HG02981 (cell line): ENCODE measurements around the gene ZNF326.

ENCODE experiments used
- ATAC-seq: cut with Tn5 transposase; IDR thresholded peaks from one replicate; pipeline ENCODE4 v1.9.1; 2021; ENCODE audit warnings: mild to moderate bottlenecking, moderate library complexity; ENCODE audit not compliant: unreplicated experiment

The ZNF326 gene, protein sequence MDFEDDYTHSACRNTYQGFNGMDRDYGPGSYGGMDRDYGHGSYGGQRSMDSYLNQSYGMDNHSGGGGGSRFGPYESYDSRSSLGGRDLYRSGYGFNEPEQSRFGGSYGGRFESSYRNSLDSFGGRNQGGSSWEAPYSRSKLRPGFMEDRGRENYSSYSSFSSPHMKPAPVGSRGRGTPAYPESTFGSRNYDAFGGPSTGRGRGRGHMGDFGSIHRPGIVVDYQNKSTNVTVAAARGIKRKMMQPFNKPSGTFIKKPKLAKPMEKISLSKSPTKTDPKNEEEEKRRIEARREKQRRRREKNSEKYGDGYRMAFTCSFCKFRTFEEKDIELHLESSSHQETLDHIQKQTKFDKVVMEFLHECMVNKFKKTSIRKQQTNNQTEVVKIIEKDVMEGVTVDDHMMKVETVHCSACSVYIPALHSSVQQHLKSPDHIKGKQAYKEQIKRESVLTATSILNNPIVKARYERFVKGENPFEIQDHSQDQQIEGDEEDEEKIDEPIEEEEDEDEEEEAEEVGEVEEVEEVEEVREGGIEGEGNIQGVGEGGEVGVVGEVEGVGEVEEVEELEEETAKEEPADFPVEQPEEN

DNA sequence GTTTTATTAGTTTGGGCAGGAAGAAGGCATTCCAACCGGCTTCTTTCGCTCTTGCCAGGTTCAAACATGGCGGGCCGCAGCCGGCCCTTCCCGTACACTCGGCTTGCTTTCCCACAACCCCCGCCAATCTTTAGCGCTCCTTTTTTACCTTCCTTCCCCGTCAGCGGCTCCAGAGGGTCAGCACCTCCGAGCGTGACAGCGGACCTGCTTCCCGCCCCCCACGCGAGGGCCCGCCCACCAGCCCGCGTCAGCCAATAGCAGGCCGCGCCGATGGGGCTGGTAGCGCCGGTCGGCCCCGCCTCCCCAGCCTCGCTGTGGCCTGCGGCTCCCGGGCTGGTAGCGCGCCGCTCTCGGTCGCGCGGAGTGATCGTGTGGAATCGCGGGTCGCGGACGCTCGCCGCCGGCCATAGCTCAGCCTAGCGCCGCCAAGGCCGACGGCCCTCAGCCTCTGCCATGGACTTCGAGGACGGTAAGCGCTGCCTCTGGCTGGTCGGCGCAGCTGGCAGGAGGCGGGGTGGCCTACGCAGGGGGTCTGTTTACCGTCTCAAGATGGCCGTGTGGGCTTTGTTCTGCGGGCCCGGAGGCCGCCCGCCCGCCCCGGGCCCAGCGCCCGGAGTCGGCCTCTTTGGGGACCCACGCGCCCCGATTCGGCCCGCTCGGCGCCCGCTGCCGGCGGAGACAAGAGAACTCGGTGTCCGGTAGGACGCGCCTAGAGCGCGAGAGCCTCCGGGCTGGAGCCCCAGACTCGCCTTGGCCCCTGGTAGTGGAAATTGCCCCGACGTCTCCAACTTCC, at the start of gene ZNF326:
Gene ZNF326 (plus strand): TSS at position 306 of the 793 bp plus-strand sequence. CDS start 148 bp downstream, at position 454.
- ATAC-seq, result peak; percentile 96

DNA sequence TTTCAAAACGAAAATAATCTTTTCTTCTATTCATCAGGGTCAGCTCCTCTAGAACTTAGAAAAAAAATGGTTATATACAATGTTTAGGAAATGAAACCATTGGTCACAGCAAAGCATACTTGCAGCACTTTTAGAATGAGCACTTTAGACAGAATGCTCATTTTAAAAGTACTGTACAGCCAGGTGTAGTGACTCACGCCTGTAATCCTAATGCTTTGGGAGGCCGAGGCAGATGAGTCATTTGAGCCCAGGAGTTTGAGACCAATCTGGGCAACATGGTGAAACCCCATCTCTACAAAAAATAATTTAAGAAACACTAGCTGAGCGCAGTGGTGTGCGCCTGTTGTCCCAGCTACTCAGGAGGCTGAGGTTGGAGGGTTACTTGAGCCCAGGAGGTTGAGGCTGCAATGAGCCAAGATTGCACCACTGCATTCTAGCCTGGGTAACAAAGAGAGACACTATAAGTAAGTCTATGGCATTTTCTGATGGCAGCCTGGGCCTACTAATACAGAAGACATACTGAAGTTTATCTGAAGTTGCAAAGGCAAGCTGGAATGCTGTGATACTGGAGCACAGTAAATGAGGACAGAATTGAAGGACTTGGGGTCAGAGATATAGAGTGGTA, 48.9 kb upstream of the ZNF326 start:
- ATAC-seq, result peak; percentile 67

DNA sequence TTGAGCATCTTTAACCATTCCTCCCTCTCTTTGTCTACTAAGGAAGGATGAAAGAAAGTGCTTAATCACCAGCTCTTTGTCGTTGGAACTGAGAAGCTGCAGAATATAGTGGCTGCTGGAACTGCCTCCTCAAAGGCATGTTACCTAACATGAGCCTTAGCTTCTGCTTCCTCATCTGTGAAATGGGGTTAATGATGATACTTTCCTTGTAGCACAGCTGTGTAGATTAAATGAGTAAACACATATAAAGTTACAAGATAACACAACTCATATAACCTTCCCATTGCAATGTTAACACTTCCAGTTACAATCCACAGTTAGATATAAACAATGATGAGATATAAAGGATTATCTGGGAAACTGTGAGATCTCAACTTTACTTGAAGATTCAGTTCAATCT, 48.4 kb upstream of the ZNF326 start:
- no peak for ATAC-seq

DNA sequence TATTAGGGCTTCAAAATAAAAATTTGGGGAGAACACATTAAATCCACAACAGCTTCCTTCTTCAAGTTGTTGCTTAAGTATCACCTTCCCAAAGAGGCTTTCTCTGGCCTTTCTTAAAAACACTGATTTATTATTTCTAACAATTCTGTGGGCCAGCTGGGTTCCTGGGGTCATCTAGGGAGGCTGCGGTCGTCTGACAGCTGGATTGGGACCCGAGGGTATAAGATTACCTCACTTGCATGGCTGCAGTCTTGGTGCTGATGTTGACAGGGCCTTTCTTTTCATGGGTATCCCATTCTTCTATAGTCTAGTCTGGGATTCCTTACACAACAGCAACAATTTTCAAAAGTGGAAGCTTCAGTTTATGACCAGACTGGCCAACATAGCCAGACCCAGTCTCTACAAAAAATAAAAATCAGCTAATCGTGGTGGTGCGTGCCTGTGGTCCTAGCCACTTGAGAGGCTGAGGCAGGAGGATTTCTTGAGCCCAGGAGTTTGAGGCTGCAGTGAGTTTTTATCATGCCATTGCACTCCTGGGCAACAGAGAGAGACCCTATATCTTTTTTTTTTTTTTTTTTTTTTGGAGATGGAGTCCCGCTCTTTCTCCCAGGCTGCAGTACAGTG, 46.1 kb upstream of the ZNF326 start:
- no peak for ATAC-seq

DNA sequence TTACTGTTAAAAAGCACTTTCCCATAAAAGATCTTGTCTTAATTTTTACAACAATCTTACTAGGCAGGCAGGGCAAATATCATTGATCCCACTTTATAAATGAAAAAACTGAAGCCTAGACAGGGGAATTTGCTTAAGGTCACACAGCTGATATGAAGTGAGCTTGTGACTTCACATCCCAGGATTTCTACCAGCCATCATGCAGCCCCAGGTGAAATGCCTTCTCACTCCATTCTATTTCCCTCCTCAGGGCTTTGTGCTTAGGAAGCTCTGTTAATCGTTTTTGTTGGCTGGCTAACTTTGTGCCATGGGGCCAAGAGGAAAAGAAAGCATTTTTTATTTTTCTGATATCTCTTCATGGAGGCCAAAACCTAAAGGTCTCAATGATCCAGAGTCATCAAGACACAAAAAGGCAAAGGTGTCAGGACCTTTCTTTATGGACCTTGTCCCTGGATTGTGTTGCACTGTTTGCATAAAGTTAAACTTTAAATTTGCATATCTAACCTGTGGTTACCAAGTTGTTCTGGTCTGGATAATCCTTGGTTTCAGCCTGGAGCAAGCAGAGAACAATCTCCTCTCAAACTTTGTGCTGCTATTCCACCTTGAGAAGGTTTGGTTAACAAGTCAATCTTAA, 44.8 kb upstream of the ZNF326 start:
- no peak for ATAC-seq

DNA sequence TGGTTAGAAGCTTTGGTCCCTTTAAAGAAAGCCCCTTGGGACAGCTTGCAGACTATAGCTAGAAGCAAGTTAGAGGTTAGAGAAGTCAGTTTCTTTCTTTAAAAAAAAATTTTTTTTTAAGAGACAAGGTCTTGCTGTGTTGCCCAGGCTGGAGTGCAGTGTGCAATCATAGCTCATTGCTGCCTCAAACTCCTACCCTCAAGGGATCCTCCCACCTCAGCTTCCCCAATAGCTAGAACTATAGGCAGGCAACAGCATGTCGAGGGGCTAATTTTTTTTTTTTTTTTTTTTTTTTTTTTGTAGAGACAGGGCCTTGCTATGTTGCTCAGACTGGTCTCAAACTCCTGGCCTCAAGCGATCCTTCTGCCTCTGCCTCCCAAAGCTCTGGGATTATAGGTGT, 44.2 kb upstream of the ZNF326 start:
- ATAC-seq, result no peak

DNA sequence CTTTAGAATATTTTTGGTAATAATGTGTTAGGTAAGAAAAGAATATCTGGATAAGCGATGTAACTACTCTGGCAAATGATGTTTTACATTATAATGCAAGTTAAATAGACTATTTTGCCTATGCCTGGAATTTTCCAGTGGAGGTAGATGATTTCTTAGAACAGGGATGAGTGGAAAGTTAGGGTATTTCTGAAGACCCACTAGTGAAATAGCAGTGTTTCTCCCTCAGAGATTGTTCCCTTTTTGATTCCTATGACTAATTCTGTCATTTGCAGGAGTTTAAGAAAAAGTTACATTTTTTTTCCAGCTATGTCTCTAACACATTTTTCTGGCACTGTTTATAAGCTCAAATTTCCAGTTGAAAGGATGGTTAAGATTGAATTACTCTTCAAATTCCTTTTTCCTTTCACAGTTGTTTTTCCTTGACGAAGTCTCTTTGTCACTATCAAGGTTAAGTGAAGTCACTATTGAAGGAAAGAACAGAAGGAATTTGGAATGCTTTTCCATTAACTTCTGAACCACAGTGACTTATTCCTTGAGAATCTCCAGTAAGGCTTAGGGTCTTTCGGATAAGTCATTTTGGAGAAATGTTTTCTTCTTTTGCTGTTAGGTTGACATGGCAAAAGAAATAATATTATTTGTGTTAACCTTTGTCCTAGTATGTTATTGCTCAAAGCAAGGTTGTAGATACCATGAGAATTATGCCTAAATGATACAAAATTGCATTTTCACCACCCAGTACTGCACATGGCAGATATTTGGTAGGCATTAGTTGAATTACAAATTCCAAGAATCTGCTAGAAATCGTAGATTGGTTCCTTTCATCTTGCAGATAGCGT, 42.9 kb upstream of the ZNF326 start:
- ATAC-seq, result no peak

DNA sequence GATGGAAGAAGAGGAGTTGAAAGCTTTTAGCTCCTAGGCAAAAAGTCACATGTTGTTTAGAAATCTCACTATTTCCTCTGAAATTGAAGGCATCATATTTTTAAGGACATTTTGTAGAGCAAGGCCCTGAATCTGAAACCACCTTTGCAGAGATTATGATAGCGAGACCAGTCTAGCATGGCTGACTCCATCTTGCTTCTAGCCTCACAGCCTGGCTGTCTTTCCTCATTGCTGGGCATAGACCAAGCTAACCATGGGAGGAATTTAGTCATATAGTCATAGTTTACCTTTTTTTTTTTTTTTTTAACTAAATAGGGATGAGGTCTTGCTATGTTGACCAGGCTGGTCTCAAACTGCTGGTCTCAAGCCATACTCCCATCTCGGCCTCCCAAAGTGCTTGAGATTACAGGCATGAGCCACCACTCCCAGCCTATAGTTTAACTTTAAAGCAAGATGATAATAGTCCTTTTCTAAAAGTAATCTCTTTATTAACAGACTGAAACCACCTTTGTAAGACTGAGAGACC, 42.2 kb upstream of the ZNF326 start:
- ATAC-seq, result no peak

DNA sequence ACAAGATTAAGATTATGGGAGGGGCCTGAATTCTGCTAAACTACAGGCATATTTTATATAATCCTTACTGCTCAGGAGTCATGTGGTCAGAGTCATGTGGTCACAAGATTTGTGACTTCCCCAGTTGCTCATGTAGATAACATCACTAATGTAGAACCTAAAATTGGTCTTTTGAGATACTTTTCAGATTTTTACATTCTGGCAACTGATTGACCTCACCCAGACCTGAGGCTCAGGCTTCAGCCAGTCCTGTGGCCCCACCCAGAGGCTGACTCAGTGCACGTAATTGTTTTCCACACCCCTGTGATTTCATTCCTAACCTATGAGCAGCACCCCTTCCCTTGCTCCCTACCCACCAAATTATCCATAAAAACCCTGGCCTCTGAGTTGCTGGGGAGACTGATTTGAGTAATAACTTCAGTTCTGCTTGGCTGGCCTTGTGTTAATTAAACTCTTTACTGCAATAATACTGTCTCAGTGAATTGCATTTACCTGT, 41.7 kb upstream of the ZNF326 start:
- peak; percentile 56 for ATAC-seq

DNA sequence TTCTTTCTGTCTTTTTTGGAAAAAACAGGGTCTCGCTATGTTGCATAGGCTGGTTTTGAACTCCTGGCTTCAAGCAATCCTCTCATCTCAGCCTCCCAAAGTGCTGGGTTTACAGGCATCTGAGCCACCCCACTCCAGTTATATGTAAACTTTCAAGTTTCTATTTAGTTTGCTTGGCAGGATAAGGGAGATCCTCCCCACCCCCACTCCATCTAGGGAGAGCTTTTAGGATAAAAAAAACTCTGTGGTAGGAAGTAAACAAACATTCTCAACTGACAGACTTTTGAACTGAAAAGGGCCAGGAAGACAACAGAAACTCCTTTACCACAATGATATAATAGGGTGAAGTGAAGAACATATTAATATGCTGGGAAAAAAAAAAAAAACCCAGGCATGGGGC, 41.0 kb upstream of the ZNF326 start:
- ATAC-seq, result no peak

DNA sequence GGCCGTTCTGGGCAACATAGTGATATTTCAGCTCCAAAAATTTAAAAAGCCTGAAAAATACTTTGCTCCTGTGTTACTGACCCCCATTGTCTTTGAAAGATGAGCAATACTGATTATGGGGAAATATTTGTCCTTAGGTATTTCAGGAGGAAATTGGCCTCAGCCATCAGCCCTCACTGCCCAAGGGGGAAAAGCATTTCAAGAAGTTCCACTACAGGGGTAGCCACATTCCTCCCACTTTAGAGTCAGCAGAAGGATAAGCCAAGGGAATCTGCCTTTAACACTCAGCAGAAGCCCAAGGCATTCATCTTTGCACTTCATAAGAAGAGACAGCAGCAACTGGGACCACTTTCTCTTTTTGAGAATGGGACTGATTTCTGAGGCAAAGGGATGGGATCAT, 40.5 kb upstream of the ZNF326 start:
- no peak for ATAC-seq

DNA sequence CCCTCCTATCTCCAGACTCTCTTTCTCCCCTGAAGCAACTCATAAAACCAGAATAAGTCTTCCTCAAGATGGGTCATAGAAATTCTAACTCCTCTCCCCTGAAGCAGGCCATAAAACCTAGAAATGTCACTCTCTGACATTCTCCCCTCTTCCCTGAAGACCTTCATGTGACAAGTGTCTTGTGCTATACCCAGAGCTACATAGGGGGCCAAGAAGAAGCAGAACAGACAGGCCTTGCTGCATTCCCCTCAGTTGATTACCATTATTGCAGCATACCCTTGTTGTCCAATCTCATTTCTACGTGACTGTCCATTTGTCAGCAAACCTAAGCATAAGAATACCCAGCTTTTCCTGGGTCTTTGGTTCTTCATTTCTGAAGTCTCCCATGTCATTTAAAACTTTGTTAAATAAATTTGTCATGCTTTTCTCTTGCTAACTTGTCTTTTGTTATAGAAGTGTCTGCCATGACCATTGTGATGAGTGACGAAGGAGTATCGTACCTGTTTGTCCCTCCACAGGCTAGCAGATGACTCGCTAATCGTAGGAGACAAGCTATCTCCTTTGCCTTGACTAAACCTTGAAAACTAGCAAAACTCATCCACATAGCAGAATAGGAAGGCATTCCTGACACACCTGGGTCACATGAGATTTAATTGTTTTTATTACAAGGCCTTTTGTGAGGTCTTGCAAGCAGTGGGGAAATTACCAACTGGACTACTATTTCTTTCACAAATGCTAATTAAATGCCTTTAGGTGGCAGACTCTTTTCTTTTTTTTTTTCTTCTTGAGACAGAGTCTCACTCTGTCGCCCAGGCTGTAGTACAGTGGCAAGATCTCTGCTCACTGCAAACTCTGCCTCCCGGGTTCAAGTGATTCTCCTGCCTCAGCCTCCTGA, 39.4 kb upstream of the ZNF326 start:
- ATAC-seq, result no peak

DNA sequence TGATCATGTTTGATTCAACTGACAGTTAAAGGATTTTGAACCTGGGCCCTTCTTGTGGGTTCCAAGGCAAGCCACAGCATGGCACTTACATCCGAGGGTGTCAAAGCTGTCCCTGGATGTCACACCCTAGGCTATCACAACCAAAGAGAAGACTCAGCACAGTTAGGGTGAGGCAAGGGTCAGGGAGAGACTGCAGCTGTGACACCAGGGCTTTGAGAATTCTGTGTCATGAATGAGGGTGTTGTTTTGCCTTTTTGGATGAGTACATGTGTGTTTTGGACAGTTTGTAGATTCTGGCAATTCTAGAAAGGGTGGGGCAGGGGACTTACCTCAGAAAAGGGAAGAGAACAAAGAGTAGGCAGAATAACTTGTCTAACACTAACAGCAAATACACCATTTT, 37.8 kb upstream of the ZNF326 start:
- ATAC-seq, result no peak

DNA sequence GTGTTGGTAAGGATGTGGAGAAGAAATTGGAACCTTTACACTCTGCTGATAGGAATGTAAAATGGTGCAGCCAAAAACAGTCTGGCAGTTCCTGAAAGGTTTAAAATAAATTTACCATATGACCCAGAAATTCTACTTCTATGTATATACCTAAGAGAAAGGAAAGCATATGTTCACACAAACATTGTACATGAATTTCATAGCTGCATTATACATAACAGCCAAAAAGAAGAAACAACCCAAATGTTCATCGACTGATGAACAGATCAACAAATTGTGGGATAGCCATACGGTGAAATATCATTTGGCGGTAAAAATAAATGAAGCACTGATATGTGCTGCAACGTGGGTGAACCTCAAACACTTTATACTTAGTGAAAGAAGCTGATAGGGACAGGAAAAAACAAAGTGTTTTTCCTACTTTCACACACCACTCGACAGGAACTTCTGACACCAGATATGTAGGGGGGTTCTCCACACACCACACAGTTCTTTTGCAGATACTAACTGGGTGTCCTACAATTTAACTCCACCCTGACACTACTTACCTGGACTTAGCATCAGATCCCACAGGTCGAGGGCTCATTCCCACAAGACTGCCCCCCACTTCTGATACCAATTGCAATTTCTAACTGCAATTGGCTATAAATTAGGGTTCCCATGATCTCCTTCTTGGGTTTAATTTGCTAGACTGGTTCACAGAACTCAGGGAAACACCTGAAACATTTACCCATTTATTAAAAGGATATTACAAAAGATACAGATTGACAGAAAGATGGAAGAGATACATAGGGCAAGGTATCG, 35.9 kb upstream of the ZNF326 start:
- ATAC-seq, result no peak

DNA sequence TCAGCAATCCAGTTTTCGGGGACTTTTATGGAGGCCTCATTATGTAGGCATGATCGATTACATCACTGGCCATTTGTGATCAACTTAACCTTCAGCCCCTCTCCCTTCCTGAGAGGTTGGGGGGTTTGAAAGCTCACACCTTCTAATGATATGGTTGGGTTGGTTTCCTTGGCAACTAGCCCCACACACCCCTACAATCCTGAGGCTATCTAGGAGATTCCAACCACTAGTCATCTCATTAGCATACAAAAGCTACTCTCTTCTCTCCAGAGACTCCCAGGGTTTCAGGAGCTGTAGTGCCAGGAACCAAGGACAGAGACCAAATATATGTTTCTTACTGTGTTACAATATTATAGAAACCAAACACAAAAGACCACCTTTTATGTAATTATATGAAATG, 35.2 kb upstream of the ZNF326 start:
- ATAC-seq, result no peak

DNA sequence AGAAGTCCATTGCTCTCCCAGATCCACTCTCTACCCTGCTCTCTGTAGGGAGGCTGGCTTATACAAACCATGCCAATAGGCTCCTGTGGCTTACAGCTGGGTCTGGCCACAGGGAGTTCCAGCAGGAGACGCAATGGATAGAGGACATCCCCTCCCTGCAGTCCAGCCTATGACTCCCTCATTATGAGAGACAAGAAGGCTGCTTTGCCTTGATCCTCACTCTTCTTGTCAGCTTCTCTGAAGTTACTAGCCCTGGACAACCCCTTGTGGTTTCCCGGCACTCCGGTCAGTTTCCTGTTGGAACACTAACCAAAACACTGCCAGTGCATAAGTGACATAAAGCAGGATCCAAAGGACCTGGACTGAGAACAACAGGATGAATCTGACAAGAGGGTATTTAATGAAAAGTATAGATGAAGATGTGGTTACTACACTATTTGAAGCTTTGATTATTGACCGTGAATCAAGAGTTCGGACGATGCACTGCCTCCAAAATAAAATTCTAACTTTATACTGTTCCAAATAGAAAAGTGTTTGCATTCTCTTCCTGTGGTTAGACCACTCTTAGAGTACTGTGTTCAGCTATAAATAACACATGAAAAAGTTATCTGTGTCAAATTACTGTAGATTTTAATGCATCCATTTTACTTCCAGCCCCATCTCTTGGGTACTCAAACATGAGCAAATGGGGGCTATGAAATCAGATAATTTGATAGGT, 32.7 kb upstream of the ZNF326 start:
- no peak for ATAC-seq

DNA sequence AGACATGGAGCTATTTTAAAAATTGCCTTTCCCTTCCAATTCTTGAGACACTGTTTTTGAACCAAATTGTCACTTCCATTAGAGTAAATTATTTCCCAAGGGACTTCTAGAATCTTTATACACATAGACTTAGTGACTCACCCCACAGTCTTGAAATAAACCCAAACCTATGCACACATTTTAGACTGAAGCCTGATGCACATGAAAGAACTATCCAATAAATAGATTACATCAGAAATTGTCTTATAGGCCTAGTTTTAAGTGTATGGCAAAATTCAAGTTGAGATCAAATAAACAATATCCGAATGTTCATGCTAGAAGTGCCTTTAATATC, 32.2 kb upstream of the ZNF326 start:
- ATAC-seq, result no peak
